ENCODE measurements around the gene MOV10.

Gene MOV10

GRCh38 chr1:112685913-112686312, 11.5 kb downstream of the MOV10 start:
- no peak for TF ChIP-seq CTCF (conservative IDR thresholded peaks at IDR 0.05; ENCODE audit: control insufficient read depth, insufficient read depth, low read depth, low read length)
- no peak for DNase-seq (ENCODE audit: low read depth)
- H3K4me3 ChIP-seq (ENCODE audit: control insufficient read depth, low read depth, low read length): no peak overlapping the region

- no peak for TF ChIP-seq CTCF (conservative IDR thresholded peaks at IDR 0.05; ENCODE audit: control insufficient read depth, insufficient read depth, low read depth, low read length)
- no peak overlapping the region for H3K4me3 ChIP-seq (ENCODE audit: control insufficient read depth, low read depth, low read length)
- DNase-seq (ENCODE audit: low read depth): no peak
Measured at GRCh38 chr1:112686417-112686816, 12.0 kb downstream of the MOV10 start.

GRCh38 chr1:112686835-112687234, 12.4 kb downstream of the MOV10 start:
- no peak for DNase-seq (ENCODE audit: low read depth)
- no peak overlapping the region for H3K4me3 ChIP-seq (ENCODE audit: control insufficient read depth, low read depth, low read length)
- no peak for TF ChIP-seq CTCF (conservative IDR thresholded peaks at IDR 0.05; ENCODE audit: control insufficient read depth, insufficient read depth, low read depth, low read length)

GRCh38 chr1:112687361-112687760, 12.9 kb downstream of the MOV10 start:
- TF ChIP-seq CTCF (conservative IDR thresholded peaks at IDR 0.05; ENCODE audit: control insufficient read depth, insufficient read depth, low read depth, low read length): no peak
- no peak for DNase-seq (ENCODE audit: low read depth)
- no peak overlapping the region for H3K4me3 ChIP-seq (ENCODE audit: control insufficient read depth, low read depth, low read length)

GRCh38 chr1:112687785-112688496, 13.5 kb downstream of the MOV10 start:
- H3K4me3 ChIP-seq (ENCODE audit: control insufficient read depth, low read depth, low read length): no peak overlapping the region
- DNase-seq (ENCODE audit: low read depth): no peak
- no peak for TF ChIP-seq CTCF (conservative IDR thresholded peaks at IDR 0.05; ENCODE audit: control insufficient read depth, insufficient read depth, low read depth, low read length)

GRCh38 chr1:112688781-112689193, 14.3 kb downstream of the MOV10 start:
- no peak overlapping the region for H3K4me3 ChIP-seq (ENCODE audit: control insufficient read depth, low read depth, low read length)
- no peak for DNase-seq (ENCODE audit: low read depth)
- TF ChIP-seq CTCF (conservative IDR thresholded peaks at IDR 0.05; ENCODE audit: control insufficient read depth, insufficient read depth, low read depth, low read length): no peak

Measured in fibroblast of mammary gland (primary cell).